ENCODE measurements around the gene LRCH3. TPM values are rescaled to one million over a fixed set of nuclear protein-coding genes. Genes with fewer than 3 reads are reported as not detected.

Gene LRCH3
- total and polyA plus RNA-seq, 2 of the 13 experiments (the other 11 are each of a cell fraction or from before 2014, with no cell fraction given) = 25.5 to 103 TPM

- TF ChIP-seq ZNF576 (CRISPR knock-in tag; IDR thresholded peaks at IDR 0.05) (no peak), CEBPZ (IDR thresholded peaks at IDR 0.05; ENCODE audit: low read length) (no peak), NR2C2 (CRISPR knock-in tag; IDR thresholded peaks at IDR 0.05; ENCODE audit: borderline replicate concordance) (0 out of 2 replicates have a peak, but pooled peaks have one; percentile 6), SMARCC2 (IDR thresholded peaks at IDR 0.05) (no peak), DBP (CRISPR knock-in tag; IDR thresholded peaks at IDR 0.05; ENCODE audit: not compliant biosample characterization) (no peak), HDAC2 (CRISPR knock-in tag; IDR thresholded peaks at IDR 0.05) (0 out of 2 replicates have a peak, but pooled peaks have one; percentile 12), ZBTB1 (CRISPR knock-in tag; IDR thresholded peaks at IDR 0.05; ENCODE audit: borderline replicate concordance) (no peak), ZNF17 (CRISPR knock-in tag; IDR thresholded peaks at IDR 0.05) (no peak), ZSCAN31 (CRISPR knock-in tag; IDR thresholded peaks at IDR 0.05; ENCODE audit: low read depth) (no peak), RCOR2 (CRISPR knock-in tag; IDR thresholded peaks at IDR 0.05) (no peak), SNAPC2 (CRISPR knock-in tag; IDR thresholded peaks at IDR 0.05) (0 out of 2 replicates have a peak, but pooled peaks have one; percentile 45), MIER2 (CRISPR knock-in tag; IDR thresholded peaks at IDR 0.05) (no peak), ZNF263 (CRISPR knock-in tag; IDR thresholded peaks at IDR 0.05) (peak; percentile 64), SNAPC5 (CRISPR knock-in tag; IDR thresholded peaks at IDR 0.05; ENCODE audit: borderline replicate concordance) (no peak), ZNF564 (CRISPR knock-in tag; IDR thresholded peaks at IDR 0.05) (no peak), ZNF761 (CRISPR knock-in tag; conservative IDR thresholded peaks at IDR 0.05) (no peak), ZNF589 (CRISPR knock-in tag; conservative IDR thresholded peaks at IDR 0.05) (peak; percentile 57; the same call in 1 of the 2 replicates), SMAD1 (CRISPR knock-in tag; IDR thresholded peaks at IDR 0.05; ENCODE audit: borderline replicate concordance, low read depth) (no peak), MAZ (IDR thresholded peaks at IDR 0.05; ENCODE audit: borderline replicate concordance, low read depth, low read length) (peak; percentile 27; the same call in 1 of the 2 replicates), MAZ (CRISPR knock-in tag; IDR thresholded peaks at IDR 0.05; ENCODE audit: low read depth) (no peak), ZBTB21 (CRISPR knock-in tag; IDR thresholded peaks at IDR 0.05) (peak; percentile 82), ZNF543 (CRISPR knock-in tag; IDR thresholded peaks at IDR 0.05) (no peak), REST (IDR thresholded peaks at IDR 0.05; ENCODE audit: borderline replicate concordance in 1 of 2, low read depth in 1 of 2, low read length in 2 of 2) (no peak), ZIK1 (CRISPR knock-in tag; IDR thresholded peaks at IDR 0.05; ENCODE audit: borderline replicate concordance, low read depth) (no peak)
These were observed 41.8 kb upstream of the LRCH3 start (continued) for GRCh38 chr3:197749315-197749600.
